ENCODE data around the gene COLEC12.

DNA sequence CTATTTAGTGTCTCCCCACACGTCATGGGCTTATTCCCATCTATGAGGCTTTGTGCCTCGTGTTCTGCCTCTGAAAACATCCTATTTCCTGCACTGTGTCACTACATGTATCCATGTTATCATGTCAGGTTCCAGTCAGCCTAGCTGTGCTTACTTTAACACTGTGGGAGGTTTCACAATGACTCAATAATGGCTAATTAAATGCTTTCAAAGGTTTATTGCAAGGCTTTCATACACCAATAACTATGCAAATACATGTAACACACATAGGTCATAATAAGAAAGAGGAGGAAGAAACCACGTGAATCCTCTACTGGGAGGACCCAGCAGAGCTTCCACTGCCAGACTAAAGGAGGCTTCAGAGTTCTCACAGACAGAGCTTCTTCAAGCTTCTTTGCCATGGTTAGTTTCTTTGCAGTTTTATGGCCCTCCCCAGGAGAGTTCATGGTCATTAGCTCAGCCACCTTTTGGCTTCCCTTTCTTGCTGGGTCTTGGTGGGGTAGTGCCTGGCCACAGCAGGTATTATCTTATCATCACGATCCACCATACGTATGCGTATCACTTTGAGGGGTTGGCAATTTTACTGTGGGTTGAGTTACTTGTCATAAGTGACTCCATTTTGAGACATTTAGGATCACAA lies 5.1 kb upstream of the COLEC12 start:
- TF ChIP-seq, protein P1, sequence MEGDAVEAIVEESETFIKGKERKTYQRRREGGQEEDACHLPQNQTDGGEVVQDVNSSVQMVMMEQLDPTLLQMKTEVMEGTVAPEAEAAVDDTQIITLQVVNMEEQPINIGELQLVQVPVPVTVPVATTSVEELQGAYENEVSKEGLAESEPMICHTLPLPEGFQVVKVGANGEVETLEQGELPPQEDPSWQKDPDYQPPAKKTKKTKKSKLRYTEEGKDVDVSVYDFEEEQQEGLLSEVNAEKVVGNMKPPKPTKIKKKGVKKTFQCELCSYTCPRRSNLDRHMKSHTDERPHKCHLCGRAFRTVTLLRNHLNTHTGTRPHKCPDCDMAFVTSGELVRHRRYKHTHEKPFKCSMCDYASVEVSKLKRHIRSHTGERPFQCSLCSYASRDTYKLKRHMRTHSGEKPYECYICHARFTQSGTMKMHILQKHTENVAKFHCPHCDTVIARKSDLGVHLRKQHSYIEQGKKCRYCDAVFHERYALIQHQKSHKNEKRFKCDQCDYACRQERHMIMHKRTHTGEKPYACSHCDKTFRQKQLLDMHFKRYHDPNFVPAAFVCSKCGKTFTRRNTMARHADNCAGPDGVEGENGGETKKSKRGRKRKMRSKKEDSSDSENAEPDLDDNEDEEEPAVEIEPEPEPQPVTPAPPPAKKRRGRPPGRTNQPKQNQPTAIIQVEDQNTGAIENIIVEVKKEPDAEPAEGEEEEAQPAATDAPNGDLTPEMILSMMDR (IDR thresholded peaks at IDR 0.05) = no peak
- TF ChIP-seq POLR2AphosphoS5 (IDR thresholded peaks at IDR 0.05) = no peak
- no peak for TF ChIP-seq POLR2A (IDR thresholded peaks at IDR 0.05)
